ENCODE data around the gene SPAG8.

The SPAG8 gene

GRCh38 chr9:35808433-35808832, 3.6 kb downstream of the SPAG8 start:
- no peak for DNase-seq (ENCODE audit: low read depth)

- no peak for DNase-seq (ENCODE audit: low read depth)
Observed at GRCh38 chr9:35806101-35806500, 6.0 kb downstream of the SPAG8 start.

GRCh38 chr9:35801328-35802128, 10.5 kb downstream of the SPAG8 start:
- DNase-seq (ENCODE audit: low read depth), result no peak

GRCh38 chr9:35800530-35800929, 11.5 kb downstream of the SPAG8 start:
- DNase-seq (ENCODE audit: low read depth), result no peak

GRCh38 chr9:35798658-35799374, 13.2 kb downstream of the SPAG8 start:
- DNase-seq (ENCODE audit: low read depth), result no peak

- no peak for DNase-seq (ENCODE audit: low read depth)
Observed at GRCh38 chr9:35797311-35798109, 14.6 kb downstream of the SPAG8 start.

GRCh38 chr9:35795695-35796094, 16.4 kb downstream of the SPAG8 start:
- no peak for DNase-seq (ENCODE audit: low read depth)

GRCh38 chr9:35793461-35793860, 18.6 kb downstream of the SPAG8 start:
- no peak for DNase-seq (ENCODE audit: low read depth)

GRCh38 chr9:35792826-35793225, 19.2 kb downstream of the SPAG8 start:
- no peak for DNase-seq (ENCODE audit: low read depth)

- no peak for DNase-seq (ENCODE audit: low read depth)
Observed at GRCh38 chr9:35792024-35792813, 19.8 kb downstream of the SPAG8 start.

GRCh38 chr9:35791297-35791921, 20.7 kb downstream of the SPAG8 start, which contains the start of gene NPR2:
TSS of gene NPR2 (plus strand) at chr9:35791591. CDS start at chr9:35792409, 818 bp downstream.
- no peak for DNase-seq (ENCODE audit: low read depth)

GRCh38 chr9:35790385-35791296, 21.4 kb downstream of the SPAG8 start:
- DNase-seq (ENCODE audit: low read depth), result peak; percentile 47

GRCh38 chr9:35790025-35790384, 22.1 kb downstream of the SPAG8 start:
- no peak for DNase-seq (ENCODE audit: low read depth)

- no peak for DNase-seq (ENCODE audit: low read depth)
Observed at GRCh38 chr9:35789541-35789940, 22.5 kb downstream of the SPAG8 start.

- no peak for DNase-seq (ENCODE audit: low read depth)
Observed at GRCh38 chr9:35783418-35783817, 28.6 kb downstream of the SPAG8 start.

- no peak for DNase-seq (ENCODE audit: low read depth)
Observed at GRCh38 chr9:35781066-35781465, 31.0 kb downstream of the SPAG8 start.

GRCh38 chr9:35778496-35778895, 33.6 kb downstream of the SPAG8 start:
- no peak for DNase-seq (ENCODE audit: low read depth)

GRCh38 chr9:35776018-35776417, 36.0 kb downstream of the SPAG8 start:
- DNase-seq (ENCODE audit: low read depth), result no peak

GRCh38 chr9:35774907-35775635, 37.0 kb downstream of the SPAG8 start:
- DNase-seq (ENCODE audit: low read depth), result no peak

Measured in T follicular helper cell (primary cell).